T-helper 1 cell (primary cell): ENCODE measurements around the gene CEP170B.
"Not testable (repeated sequence)": the region's sequence is repeated elsewhere in the genome, so short reads cannot be mapped to it uniquely, and the experiment has no call there.

Experiments
- DNase-seq, 5 donors: peaks; one replicate each; pipeline ENCODE4 v3.0.0-alpha.2; 2012 to 2020

CEP170B gene

GRCh38 chr14:104891664-104892530 is 26.8 kb downstream of the CEP170B start:
- DNase-seq: no peak

- DNase-seq: peak in 1 of 5 donors; percentile 1
Observed at GRCh38 chr14:104892531-104893434, 27.7 kb downstream of the CEP170B start.

GRCh38 chr14:104893435-104894207 is 28.6 kb downstream of the CEP170B start:
- peak in 1 of 5 donors; percentile 11 for DNase-seq

- no peak for DNase-seq
Observed at GRCh38 chr14:104894331-104895206, 29.5 kb downstream of the CEP170B start.

- DNase-seq: no peak
Observed at GRCh38 chr14:104895207-104895785, 30.2 kb downstream of the CEP170B start.

- DNase-seq: no peak
Observed at GRCh38 chr14:104895786-104896661, 31.0 kb downstream of the CEP170B start.

- DNase-seq: no peak
Observed at GRCh38 chr14:104897330-104898194, 32.5 kb downstream of the CEP170B start.

- no peak for DNase-seq
Observed at GRCh38 chr14:104898195-104898558, 33.1 kb downstream of the CEP170B start.

GRCh38 chr14:104898870-104899510 is 33.9 kb downstream of the CEP170B start:
- DNase-seq: no peak

GRCh38 chr14:104899781-104900180 is 34.7 kb downstream of the CEP170B start:
- DNase-seq: no peak

GRCh38 chr14:104900639-104901512 is 35.8 kb downstream of the CEP170B start:
- DNase-seq: no peak

GRCh38 chr14:104903990-104904389 is 38.9 kb downstream of the CEP170B start:
- no peak for DNase-seq

GRCh38 chr14:104904650-104905578 is 39.8 kb downstream of the CEP170B start:
- not testable (repeated sequence) for DNase-seq

GRCh38 chr14:104905579-104905933 is 40.5 kb downstream of the CEP170B start:
- DNase-seq: not testable (repeated sequence)

- no peak for DNase-seq
Observed at GRCh38 chr14:104908303-104908702, 43.2 kb downstream of the CEP170B start.

GRCh38 chr14:104912053-104912452 is 47.0 kb downstream of the CEP170B start:
- no peak for DNase-seq

GRCh38 chr14:104913435-104913834 is 48.4 kb downstream of the CEP170B start:
- no peak for DNase-seq
